NB4 (cell line): Measurements from ENCODE around the gene FADD.

Experiments used
- DNase-seq: peaks from one replicate; pipeline ENCODE4 v3.0.0; 2010; ENCODE audit warnings: low read depth
- H3K4me3 ChIP-seq: one replicate; pipeline ENCODE4 v1.5.1; 2011; ENCODE audit warnings: mild to moderate bottlenecking, low read depth, low read length, moderate library complexity
- MYC ChIP-seq: IDR thresholded peaks from 2 replicates; pipeline ENCODE4 v1.6.1; 2011; ENCODE audit warnings: low read depth, low read length
- POLR2A ChIP-seq: IDR thresholded peaks from 2 replicates; pipeline ENCODE4 v1.6.1; 2011; ENCODE audit warnings: mild to moderate bottlenecking; ENCODE audit not compliant: insufficient read length; ENCODE audit errors: extremely low read depth
- TF ChIP-seq, protein P1 (sequence below): IDR thresholded peaks from 2 replicates; pipeline ENCODE4 v1.6.1; 2011; ENCODE audit warnings: low read depth, low read length
- TF ChIP-seq, protein P2 (sequence below): IDR thresholded peaks from one replicate; pipeline ENCODE4 v1.5.1; 2012; ENCODE audit warnings: low read depth, low read length

FADD gene

DNA sequence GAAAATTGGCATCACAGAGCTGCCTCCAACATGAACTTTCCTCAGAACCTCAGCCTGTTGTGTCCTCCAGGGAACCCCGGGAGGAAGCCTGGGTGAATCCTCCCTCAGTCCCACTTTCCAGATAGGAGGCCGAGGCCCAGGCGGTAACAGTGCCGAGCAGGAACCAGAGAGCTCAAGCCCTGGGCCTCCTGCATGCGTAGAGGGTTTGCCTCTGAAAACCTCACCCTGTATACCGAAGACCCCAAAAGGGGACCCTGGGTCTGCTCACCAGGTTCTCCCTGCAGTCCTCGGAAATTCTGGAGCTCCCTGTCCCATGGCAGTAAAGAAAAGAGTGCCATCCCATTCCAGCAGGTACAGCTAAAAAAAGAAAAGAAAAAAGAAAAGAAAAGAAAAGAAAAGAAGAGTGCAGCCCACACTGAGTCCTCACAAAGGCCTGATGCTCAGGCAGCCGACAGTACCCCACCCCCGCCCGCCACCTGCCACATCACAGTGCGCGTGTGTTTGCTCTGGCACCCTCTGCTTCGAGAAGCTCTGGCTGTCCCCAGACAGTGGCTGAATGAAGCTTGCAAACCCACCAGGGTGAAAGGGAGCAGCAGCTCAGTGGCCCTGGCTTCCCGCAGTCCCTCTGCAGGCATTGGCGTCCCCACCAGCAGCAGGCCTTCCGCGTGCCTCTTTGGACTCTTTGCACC lies 28.4 kb upstream of the FADD start:
- DNase-seq: no peak
- TF ChIP-seq MYC: no peak
- TF ChIP-seq, protein P1, sequence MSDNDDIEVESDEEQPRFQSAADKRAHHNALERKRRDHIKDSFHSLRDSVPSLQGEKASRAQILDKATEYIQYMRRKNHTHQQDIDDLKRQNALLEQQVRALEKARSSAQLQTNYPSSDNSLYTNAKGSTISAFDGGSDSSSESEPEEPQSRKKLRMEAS: no peak
- TF ChIP-seq, protein P2, sequence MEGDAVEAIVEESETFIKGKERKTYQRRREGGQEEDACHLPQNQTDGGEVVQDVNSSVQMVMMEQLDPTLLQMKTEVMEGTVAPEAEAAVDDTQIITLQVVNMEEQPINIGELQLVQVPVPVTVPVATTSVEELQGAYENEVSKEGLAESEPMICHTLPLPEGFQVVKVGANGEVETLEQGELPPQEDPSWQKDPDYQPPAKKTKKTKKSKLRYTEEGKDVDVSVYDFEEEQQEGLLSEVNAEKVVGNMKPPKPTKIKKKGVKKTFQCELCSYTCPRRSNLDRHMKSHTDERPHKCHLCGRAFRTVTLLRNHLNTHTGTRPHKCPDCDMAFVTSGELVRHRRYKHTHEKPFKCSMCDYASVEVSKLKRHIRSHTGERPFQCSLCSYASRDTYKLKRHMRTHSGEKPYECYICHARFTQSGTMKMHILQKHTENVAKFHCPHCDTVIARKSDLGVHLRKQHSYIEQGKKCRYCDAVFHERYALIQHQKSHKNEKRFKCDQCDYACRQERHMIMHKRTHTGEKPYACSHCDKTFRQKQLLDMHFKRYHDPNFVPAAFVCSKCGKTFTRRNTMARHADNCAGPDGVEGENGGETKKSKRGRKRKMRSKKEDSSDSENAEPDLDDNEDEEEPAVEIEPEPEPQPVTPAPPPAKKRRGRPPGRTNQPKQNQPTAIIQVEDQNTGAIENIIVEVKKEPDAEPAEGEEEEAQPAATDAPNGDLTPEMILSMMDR: no peak
- no peak overlapping the region for H3K4me3 ChIP-seq

- TF ChIP-seq, protein P1: no peak
- TF ChIP-seq, protein P2: no peak
- TF ChIP-seq MYC (no peak), POLR2A (no peak)
- H3K4me3 ChIP-seq: no peak overlapping the region
- no peak for DNase-seq
Observed at GRCh38 chr11:70175236-70175698, 27.8 kb upstream of the FADD start.

DNA sequence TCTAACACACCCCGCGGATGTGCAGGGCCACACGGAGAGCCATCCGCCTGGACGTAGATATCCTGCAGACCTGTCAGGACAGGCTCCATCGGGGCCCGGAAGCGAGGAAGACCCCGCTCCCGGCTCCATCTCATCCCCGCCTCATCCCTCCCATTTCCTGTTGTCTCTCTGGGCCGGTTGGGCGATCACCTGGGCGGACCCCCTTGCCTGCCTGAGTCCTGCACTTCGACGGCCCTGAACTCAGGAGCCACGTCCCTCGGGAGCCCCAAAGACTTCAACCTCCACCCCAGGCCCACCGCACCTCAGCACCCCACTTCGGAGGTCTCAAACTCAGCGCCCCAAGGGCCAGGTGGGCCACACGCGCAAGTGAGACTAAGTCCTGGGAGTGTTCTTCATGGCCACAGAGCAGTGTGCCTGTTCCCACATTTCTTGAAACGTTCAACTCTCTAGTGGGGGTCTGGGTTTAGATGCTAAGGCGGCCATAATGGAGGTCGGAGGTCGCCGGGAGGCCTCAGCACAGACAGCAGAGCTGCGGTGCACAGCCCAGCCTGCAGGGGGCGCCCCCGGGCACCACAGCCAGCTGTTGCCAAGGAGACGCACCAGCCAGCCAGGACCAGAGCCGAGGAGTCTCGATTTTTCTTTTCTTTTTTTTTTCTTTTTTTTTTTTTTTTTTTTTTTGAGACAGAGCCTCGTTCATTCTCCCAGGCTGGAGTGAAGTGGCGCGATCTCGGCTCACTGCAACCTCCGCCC lies 26.0 kb upstream of the FADD start:
- peak; percentile 57 for DNase-seq
- no peak overlapping the region for H3K4me3 ChIP-seq
- TF ChIP-seq POLR2A: no peak
- TF ChIP-seq, protein P2: peak; percentile 78

DNA sequence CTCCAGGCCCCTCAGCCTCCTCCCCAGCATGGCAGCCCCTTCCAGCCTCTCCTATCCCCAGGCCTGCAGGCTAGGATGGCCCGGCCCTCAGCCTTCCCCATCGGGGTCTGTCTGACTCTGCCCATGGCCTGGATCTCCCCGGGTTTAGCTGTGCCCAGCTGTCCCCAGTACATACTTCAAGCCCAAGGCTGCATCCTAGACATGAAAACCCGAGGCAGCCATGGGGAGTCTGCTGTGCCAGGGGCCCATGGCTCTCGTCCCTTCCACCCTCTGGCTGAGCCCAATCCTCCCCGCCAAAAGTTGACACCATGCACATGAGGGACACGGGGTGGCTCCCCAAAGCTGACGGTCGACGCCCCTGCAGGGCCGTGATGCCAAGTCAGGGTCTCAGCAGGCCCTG lies 22.2 kb upstream of the FADD start:
- TF ChIP-seq, protein P2: no peak
- TF ChIP-seq MYC (no peak), POLR2A (no peak)
- H3K4me3 ChIP-seq: no peak overlapping the region
- DNase-seq: no peak

- DNase-seq: no peak
- TF ChIP-seq, protein P1: no peak
- TF ChIP-seq, protein P2: no peak
- TF ChIP-seq MYC: no peak
- no peak for TF ChIP-seq POLR2A
- H3K4me3 ChIP-seq: no peak overlapping the region
Observed at GRCh38 chr11:70182266-70182665, 20.8 kb upstream of the FADD start.

DNA sequence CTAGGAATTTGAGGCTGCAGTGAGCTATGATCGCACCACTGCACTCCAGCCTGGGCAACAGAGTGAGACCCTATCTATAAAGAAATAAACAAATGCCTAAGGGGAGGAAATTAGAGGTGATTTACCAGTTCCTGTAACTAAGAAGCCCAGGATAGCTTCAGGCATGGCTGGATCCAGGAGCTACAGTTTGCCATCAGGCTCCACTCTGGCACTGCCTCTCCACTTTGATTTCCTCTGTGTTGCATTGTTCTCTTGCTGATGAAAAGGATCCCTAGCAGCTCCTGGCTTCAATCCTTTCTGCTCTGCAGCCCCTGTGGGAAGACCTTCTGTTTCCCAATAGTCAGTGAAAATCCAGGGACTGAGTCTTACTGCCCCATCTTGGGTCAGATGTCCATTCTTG lies 20.1 kb upstream of the FADD start:
- no peak for DNase-seq
- H3K4me3 ChIP-seq: no peak overlapping the region
- no peak for TF ChIP-seq MYC
